HG02623 (cell line): ENCODE data around the gene PBX4.

Experiments used
- ATAC-seq: cut with Tn5 transposase; IDR thresholded peaks from one replicate; pipeline ENCODE4 v1.9.1; 2021; ENCODE audit warnings: moderate library complexity; ENCODE audit not compliant: unreplicated experiment

PBX4 gene

DNA sequence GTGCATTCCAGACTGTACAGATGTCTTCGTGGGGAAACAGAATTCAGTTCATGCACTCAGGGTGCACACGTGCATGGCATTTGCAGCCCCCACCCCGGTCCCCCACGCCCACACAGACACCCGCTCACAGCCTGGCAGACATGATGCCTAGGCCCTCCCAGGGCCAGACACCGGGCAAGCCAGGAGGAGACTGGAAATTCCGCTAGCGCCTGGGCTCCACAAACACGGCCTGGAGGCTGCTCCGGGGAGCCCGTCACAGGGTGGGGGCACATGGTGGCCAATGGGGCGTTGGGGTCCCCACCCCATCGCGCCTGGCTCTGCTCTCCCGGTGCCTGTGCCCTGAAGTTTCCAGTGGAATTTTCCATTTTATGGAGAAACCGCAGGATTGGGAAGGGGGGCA, 76.9 kb downstream of the PBX4 start:
- no peak for ATAC-seq

DNA sequence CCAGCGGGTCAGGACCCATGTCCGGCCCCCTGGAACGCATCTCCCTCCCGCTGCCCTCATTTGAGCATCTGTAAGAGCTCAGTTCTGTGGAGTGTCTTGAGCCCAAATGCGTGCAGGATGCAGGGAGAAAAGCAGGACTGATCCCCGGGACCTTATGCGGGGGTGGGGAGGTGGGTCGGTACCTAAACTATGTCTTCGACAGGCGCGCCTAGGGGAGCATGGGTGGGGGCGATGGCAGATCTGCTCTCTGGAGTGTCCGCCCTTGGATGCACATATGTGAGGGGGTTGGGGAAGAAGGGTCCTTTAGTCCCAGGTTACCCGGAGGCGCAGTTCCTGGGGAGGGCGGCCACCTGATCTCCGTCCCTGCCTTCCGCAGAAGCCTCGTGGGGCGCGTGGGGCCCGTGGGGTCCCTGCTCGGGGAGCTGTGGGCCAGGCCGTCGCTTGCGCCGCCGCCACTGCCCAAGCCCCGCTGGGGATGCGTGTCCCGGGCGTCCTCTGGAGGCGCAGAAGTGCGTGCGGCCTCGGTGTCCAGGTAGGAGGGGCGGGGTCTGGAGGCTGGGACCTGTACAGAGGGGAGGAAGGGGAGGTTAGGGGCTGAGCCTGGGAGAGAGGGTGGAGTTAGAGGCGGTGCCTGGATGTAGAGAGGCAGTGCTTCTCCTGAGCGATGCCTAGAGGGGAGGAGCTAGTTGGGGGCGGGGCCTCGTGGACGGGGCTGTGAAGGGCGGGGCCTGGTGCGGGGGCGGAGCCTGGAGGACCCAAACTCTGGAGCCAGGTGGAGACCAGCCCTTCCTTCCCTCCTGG, 77.6 kb downstream of the PBX4 start:
- ATAC-seq = no peak

DNA sequence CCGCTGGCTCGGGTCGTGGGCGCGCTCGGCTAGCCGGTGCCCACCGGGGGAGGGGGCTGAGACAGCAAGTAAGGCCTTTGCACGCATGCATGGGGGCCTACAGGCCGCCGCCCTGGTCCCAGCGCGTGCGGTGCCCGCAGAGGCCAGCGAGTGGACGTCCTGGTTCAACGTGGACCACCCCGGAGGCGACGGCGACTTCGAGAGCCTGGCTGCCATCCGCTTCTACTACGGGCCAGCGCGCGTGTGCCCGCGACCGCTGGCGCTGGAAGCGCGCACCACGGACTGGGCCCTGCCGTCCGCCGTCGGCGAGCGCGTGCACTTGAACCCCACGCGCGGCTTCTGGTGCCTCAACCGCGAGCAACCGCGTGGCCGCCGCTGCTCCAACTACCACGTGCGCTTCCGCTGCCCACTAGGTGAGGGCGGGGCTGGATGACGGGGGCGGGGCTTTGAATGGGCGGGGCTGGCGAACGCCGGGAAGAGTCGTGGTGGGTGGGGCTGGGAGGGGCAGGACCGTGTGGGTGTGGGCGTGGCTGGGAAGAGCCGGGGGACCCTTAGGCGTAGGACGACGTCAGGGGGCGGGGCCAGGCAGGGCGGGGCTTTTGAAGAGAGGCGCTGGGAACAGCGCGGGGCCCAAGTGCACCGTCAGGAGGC, 78.3 kb downstream of the PBX4 start:
- no peak for ATAC-seq

DNA sequence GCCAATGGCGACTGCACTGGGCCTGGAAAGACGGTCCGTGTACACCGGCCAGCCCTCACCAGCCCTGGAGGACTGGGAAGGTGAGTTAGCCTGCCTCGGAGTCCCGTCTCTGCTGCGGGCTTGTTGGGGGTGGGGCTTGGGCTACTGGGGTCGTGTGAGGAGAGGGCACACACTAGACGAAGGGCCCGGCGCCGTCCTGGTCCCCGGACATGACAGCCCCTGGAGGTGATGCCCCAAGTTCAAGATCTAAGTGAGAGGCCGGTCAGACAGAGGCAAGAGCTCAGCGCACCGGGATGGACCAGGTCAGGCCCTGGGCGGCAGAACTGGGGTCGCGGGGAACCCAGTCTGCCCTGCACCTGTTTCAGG, 78.8 kb downstream of the PBX4 start:
- ATAC-seq = no peak

DNA sequence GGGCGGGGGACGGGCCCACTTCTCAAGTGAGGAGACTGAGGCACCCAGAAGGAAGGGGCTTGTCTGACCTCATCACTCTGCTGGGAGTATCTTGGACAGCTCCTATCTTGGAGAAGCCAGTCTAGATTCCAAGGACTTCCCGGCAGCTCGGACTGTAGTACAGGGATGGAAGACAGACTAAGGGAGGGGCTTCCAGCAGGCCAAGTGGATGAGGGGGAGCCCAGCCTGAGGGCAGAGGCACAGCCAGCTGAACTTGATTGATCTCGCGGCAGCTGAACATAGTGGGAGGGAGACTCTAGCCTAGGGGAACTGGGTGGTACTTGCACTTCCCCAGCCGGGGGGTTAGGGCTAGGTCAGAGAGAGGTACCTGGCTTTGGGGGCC, 79.7 kb downstream of the PBX4 start:
- ATAC-seq = no peak

DNA sequence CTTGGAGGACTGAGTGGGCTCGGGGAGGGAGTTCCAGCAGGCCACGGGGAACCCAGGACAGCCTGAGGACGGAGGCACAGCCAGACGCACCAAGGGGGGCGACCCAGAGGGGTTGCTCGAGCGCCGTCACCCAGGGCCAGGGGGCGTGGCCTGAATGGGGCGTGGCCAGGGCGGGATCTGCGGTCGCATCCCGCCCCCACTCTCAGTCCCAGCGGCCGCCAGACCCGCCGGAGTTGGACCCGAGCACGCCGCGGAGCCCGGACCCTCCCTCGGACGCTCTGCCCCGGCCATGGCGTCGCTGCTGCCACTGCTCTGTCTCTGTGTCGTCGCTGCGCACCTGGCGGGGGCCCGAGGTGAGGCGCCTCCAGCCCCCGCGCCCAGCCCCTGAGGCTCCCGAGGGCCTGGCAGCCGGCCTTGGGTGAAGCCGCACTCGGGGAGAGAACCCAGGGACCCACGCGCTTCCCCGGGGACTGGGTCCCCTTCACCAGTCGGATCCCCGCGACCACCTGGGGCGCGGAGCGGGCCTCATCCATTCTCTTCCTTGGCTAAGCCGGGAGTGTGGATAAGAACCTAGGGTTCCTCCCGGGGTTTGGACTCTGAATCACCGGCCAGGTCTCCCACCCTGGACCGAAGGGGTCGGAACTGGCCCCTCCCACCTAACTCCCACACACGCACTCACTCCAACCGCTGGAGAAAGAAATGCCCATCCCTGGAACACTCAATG, 80.3 kb downstream of the PBX4 start, which contains the start of gene CILP2:
Gene CILP2 (plus strand): TSS at position 205 of the 724 bp plus-strand sequence. CDS start 85 bp downstream, at position 290.
- no peak for ATAC-seq

DNA sequence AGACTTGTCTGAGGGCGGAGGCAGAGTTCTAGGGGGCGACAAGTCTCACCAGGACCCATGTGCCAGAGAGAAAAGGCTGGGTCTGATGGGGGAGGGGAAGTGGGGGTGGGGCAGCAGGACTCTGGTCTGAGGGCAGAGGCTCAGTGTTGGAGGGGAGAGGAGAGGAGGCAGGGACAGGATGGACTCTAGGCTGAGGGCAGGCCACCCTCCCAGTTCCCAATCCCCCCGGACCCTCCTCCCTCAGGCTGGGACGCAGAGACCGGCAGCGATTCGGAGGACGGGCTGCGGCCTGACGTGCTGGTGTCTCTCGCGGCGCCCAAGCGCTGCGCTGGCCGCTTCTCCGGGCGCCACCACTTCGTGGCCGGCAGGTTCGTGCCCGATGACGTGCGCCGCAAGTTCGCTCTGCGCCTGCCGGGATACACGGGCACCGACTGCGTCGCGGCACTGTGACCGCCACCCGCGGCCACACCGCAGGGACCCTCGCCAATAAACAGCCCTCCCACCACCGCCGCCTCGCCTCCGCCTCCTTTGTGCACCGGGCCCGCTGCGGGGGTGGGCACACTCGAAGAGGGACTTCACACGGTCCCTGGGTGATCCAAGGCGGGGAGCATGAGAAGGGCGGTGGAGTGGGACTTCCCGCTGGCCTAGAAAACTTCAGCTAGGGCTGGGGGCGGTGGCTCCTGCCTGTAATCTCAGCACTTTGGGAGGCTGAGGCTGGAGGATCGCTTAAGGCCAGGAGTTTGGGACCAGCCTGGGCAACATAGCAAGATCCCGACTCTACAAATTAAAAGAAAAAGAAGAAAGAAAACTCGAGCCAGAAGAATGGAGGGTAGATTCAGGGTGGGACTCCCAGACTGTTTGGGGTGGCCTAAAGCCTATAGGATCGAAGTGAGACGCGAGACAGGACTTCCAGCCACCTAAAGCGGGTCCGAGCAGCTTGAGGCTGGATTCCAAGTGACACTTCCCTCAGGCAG, 81.1 kb downstream of the PBX4 start:
- no peak for ATAC-seq

DNA sequence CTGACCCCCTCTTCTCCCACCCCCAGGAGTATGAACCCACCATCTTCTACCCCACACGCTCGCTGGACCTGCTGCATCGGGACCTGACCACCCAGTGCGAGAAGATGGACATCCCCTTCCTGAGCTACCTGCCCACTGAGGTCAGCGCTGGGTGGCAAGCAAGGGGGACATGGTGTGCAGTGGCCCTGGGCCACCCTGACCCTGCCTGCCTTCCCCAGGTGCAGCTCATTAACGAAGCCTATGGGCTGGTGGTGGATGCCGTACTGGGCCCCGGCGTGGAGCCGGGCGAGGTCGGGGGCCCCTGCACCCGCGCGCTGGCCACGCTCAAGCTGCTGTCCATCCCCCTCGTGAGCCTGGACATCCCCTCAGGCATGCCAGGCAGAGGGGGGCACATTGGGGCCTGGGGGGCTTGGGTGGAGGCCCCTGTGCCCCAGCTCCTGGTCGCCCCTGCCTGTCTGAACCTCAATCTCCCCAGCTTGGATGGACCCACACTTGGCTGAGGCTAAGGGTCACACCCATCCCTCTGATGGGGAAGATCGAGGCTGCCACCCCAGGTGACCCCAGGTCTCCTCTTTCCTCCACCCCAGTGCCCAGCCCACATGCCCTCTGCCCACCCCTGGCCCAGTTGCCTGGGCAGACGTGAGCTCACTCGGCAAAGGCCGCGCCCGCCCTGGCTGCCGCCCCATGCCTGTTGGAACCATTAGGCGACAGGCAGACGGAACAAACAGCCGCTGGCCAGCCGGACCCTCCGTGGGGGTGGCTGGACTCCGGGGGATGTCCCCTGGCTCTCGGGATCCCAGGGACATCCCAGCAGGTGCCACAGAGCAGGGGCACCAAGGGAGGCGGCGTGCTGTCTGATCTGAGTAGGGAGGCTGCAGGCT, 82.9 kb downstream of the PBX4 start:
- no peak for ATAC-seq

DNA sequence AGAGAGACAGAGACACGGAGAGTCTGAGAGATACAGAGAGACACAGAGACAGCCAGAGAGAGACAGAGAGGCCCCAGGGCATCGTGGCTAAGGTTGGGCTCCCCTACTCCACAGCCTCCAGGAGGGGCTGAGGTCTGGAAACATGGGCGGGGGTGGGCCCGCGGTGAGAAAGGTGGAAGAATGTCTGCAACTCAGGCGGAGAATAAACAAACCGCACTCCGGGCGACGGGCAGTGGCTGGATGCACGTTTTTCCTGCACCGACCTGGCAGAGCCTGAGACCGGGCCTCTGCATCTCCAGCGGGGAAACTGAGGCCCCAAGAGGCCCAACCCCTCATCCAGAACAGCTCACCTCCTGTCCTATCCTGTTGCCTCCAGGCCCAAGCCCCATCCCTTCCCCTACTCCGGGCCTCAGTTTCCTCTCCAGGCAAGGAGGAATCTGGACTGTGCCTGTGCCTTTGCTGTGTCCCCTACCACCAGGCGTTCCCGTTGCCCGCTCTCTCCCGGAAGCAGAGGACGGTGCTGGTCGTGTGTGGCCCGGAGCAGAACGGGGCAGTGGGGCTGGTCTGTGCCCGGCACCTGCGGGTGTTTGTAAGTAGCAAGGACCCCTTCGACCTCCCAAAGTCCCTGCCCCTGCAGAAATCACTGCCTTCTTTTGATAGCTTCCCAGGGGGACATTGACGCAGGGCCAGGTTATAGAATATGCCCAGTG, 83.8 kb downstream of the PBX4 start:
- no peak for ATAC-seq

DNA sequence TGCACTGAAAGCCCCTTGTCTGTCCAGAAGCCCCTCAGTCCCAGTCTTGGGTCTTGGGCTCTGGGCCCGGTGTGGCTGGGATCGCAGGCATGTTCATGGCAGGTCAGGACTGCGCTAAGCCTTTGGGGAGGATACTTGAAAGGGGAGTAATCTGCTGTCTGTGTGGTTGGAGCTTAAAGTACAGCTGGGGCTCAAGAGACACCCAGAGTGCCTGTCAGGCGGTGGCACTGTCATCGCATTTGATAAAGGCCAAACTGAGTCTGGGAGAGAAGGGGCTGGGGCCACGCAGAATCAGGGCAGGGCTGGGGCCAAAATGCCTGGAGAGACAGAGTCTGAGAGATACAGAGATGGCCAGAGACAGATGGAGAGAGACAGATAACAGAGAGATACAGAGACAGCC, 84.6 kb downstream of the PBX4 start:
- ATAC-seq = no peak

DNA sequence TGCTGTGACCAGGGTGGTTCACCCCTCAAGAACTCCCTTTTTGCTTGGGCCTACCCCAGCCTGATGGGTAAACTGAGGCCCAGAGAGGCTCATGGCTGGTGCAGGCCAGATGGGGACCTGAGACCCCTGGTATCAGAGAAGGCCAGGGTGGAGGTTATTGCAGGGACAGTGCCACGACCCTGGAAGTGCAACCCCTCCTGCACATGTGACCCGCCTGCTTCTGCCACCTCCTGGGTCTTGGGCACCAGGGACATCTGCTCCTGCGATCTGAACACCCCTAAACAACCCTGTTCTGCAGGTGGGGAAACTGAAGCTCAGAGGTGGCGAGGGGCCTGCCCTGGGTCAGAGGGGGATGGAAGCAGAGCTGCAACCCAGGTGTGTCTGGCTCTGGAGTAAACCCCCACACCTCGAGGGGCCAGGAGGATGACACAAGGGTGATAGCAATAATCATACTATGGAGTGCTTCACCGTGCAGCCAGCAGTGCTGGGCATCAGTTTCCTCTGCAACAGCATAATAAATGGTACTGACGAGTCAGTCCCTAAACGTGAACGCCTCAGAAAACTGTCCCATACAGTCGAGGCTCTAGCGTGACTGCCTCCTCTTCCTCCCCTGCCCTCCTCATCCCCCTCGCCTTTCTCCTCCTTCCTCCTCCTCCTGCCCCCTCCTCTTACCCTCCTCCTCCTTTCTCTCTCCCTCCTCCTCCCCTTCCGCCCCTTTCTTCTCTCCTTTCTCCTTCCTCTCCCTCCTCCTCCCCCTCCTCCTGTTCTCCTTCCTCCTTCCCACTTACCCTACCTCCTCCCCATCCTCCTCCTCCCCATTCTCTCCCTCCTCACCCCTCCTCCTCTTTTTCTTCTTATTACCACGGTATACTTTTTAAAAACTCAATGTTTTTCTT, 85.4 kb downstream of the PBX4 start:
- no peak for ATAC-seq

DNA sequence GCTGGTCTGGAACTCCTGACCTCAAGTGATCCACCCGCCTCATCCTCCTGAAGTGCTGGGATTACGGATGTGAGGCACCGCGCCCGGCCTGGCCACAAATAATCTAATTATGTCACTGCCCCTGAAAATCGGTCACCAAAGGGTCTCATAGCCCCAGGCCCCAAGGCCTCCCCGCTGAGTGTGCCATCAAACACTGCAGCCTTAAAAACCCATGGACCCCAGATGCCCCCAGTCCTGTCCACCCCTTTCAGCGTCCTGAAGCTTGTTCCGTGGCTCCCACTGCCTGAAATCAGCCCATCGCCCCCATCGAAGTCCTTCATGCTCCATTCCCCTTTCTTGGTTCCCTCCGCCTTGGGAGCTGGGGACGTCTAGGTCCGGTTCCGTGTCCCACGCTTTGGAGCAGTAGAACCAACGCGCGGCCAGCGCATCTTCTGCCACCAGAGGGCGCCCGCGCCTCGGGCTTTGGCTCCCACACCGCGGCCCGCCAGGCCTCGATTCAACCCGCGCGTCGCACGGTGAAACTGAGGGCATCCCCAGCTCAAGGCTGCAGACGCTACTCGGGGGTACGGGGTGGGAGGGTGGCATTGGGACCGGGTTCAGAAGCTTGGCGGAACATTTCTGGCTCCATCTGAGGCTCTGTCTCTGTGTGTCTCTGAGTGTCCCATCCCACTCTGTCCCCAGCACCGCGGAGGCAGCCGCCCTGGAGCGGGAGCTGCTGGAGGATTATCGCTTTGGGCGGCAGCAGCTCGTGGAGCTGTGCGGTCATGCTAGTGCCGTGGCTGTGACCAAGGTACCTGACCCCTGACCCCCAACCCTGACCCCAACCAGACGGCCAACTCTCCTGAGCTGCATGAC, 86.3 kb downstream of the PBX4 start:
- no peak for ATAC-seq

DNA sequence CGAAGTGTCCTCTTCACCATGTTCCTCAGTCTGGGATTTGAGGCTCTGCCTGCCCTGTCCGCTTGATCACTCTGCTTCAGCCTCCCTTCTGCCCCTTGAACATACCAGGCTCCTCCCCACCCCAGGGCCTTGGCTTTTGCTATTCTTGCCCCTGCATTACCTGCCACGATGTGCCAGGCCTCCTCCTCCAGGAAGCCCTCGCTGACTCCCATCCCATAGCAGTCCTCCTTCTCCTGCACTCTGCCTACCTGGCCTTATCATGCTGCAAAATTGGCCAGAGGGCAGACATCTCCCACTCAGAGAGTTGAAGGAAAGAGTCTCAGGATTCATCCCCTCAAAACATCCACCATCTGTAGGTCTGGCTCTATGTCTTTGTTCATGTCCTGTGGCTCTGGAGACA, 87.6 kb downstream of the PBX4 start:
- ATAC-seq = no peak

DNA sequence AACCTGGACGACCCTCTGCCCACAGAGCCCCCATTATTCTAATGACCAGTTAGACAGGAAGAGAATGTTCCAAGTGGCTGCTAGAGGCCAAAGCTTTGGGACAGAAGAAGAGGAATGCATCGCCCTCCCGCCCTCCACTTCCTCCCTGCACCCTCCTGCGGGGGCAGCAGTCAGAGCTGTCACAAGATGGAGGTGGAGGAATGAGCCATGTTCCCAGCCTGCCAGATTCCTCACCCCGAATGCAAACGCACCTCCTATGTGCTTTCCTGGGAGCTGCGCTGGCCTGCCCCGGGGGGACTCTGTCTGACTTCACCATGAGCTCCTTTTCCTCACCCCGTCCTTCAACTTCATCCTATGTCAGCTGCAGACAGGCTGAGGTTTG, 88.1 kb downstream of the PBX4 start:
- ATAC-seq = no peak

DNA sequence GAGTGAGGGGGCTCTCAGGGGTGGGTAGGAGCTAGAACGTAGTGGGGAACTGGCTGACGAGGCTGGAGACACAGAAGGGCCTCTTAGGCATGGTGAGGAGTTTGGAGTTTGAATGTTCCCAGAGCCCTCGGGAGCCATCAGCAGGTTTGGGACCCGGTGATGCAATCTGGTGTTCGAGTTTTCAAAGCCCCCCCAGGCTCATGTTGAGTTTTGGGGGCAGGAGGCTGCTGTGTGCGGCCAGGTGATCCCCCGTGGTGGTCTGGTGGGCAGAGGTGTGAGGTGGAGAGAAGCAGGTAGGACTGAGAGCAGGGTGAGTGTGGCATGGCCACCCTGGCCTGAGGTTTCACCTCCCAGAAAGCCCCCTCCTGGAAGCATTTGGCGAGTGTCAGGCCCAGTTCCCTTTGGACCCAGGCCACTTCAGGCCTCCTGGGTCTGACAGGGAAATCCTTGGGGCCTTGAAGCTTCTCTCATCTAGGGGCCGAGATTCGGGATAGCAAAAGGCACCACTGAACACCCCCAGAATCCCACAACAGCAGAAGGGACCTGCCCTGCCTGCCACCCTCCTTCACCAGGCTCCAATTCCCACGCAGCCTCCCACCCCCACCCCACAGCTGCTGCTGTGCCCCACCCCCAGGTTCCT, 88.6 kb downstream of the PBX4 start:
- ATAC-seq = no peak

DNA sequence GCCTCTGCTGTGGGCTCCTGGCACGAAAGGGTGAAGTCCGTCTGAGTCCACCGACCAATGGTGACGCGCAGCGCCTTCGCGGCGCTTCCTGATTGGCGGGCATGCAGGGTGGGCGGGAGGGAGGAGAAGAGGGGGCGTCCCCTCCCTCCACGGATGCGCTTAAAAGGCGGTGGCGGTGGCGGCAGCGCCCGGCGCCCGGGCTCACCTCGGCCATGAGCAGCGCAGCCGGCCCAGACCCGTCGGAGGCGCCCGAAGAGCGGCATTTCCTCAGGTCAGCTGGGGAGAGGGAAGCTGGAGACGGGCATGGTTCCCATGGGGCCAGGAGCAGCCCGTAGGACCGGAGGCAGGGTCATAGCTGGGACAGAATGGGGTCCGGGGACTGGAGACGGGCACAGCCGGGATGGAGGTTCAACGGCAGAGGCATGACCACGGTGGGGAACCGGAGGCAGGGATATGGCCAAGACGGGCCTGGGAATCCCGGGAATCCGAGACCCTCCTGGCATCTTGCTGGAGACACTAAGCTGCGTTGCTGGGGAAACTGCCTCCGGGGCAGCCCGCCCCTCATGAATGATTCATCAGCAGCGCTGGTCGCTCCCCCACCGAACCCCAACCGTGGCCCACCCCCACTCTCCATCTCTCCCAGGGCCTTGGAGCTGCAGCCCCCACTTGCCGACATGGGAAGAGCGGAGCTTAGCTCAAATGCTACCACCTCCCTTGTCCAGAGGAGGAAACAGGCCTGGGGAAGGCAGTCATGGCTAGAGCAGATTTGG, 89.6 kb downstream of the PBX4 start, which contains the start of gene YJEFN3:
Gene YJEFN3 (plus strand): TSS at position 191 of the 770 bp plus-strand sequence. CDS start 22 bp downstream, at position 213.
- no peak for ATAC-seq
